ENCODE data around the gene CRY1.
"Not testable (repeated sequence)": the region's sequence is repeated elsewhere in the genome, so short reads cannot be mapped to it uniquely, and the experiment has no call there.

CRY1 gene

GRCh38 chr12:107109726-107110719 lies 16.7 kb upstream of the CRY1 start:
- H3K4me3 ChIP-seq (ENCODE audit: low read depth, low read length) = no peak overlapping the region
- TF ChIP-seq POLR2A (IDR thresholded peaks at IDR 0.05; ENCODE audit: extremely low read depth, insufficient read length) (no peak), MYC (IDR thresholded peaks at IDR 0.05; ENCODE audit: low read depth, low read length) (no peak), CTCF (IDR thresholded peaks at IDR 0.05; ENCODE audit: low read depth, low read length) (no peak)
- TF ChIP-seq, protein P1, sequence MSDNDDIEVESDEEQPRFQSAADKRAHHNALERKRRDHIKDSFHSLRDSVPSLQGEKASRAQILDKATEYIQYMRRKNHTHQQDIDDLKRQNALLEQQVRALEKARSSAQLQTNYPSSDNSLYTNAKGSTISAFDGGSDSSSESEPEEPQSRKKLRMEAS (IDR thresholded peaks at IDR 0.05; ENCODE audit: low read depth, low read length) = no peak
- DNase-seq (ENCODE audit: low read depth) = no peak

- no peak for DNase-seq (ENCODE audit: low read depth)
- H3K4me3 ChIP-seq (ENCODE audit: low read depth, low read length) = no peak overlapping the region
- no peak for TF ChIP-seq MYC (IDR thresholded peaks at IDR 0.05; ENCODE audit: low read depth, low read length)
- TF ChIP-seq, protein P1 (IDR thresholded peaks at IDR 0.05; ENCODE audit: low read depth, low read length) = no peak
- TF ChIP-seq CTCF (IDR thresholded peaks at IDR 0.05; ENCODE audit: low read depth, low read length) = no peak
- no peak for TF ChIP-seq POLR2A (IDR thresholded peaks at IDR 0.05; ENCODE audit: extremely low read depth, insufficient read length)
Observed at GRCh38 chr12:107108995-107109508, 15.7 kb upstream of the CRY1 start.

DNA sequence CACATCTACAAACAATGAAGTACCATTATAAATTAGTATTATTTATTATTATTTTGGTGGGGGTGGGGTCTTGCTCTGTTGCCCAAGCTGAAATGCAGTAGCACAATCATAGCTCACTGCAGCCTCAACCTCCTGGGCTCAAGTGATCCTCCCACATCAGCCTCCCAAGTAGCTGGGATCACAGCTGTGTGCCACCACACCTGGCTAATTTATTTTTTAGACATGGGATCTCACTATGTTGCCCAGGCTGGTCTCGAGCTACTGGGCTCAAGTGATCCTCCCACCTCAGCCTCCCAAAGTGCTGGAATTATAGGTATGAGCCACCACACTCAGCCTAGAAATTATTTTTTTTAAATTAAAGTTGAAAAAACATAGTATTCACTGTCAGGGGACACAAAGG lies 15.0 kb upstream of the CRY1 start:
- H3K4me3 ChIP-seq (ENCODE audit: low read depth, low read length); DNase-seq (ENCODE audit: low read depth): not testable (repeated sequence)

GRCh38 chr12:107107381-107107780 lies 14.0 kb upstream of the CRY1 start:
- TF ChIP-seq CTCF (IDR thresholded peaks at IDR 0.05; ENCODE audit: low read depth, low read length) = no peak
- TF ChIP-seq POLR2A (IDR thresholded peaks at IDR 0.05; ENCODE audit: extremely low read depth, insufficient read length) = no peak
- TF ChIP-seq, protein P1 (IDR thresholded peaks at IDR 0.05; ENCODE audit: low read depth, low read length) = no peak
- TF ChIP-seq MYC (IDR thresholded peaks at IDR 0.05; ENCODE audit: low read depth, low read length) = no peak

DNA sequence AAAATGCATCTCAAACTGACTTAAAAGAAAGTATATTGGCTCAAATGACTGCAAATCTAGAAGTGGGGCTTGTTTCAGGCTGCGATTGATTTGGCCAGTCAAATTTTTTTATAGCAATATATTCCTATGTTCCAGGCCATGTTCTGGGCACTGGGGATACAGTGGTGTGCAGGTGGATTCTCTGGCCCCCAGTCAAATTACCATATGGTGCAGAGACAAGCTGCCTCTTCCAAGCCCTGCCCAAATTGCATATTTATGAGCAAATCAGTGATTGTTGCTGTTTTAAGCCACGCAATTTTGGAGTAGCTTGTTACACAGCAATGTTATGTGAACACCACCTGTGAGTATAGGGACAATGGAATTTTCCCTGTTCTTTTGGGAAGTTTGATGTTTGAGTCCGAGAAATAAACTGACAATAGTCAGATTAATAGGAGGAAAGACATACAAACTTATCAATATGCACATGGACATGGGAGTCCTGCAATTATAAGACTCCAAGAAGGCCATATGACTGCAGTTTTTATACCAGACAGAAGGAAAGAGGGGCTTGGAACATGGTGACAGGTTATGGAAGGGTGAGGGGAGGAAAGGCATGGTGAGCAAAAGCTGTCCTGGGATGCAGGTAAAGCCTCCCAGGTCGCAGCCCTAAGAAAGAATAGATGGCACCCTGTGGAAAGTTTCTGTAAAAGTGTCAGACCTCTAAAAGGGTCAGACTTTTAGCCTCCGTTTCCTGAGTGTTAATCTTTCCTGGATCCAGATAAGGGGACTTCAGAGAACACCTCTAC lies 13.1 kb upstream of the CRY1 start:
- no peak for TF ChIP-seq CTCF (IDR thresholded peaks at IDR 0.05; ENCODE audit: low read depth, low read length)
- no peak for TF ChIP-seq MYC (IDR thresholded peaks at IDR 0.05; ENCODE audit: low read depth, low read length)
- TF ChIP-seq, protein P1 (IDR thresholded peaks at IDR 0.05; ENCODE audit: low read depth, low read length) = no peak
- no peak for TF ChIP-seq POLR2A (IDR thresholded peaks at IDR 0.05; ENCODE audit: extremely low read depth, insufficient read length)
- DNase-seq (ENCODE audit: low read depth) = no peak
- H3K4me3 ChIP-seq (ENCODE audit: low read depth, low read length) = no peak overlapping the region

More at GRCh38 chr12:107107381-107107780, 14.0 kb upstream of the CRY1 start:
- H3K4me3 ChIP-seq (ENCODE audit: low read depth, low read length) = no peak overlapping the region
- no peak for DNase-seq (ENCODE audit: low read depth)

- DNase-seq (ENCODE audit: low read depth) = no peak
- H3K4me3 ChIP-seq (ENCODE audit: low read depth, low read length) = no peak overlapping the region
- TF ChIP-seq, protein P1 (IDR thresholded peaks at IDR 0.05; ENCODE audit: low read depth, low read length) = no peak
- TF ChIP-seq CTCF (IDR thresholded peaks at IDR 0.05; ENCODE audit: low read depth, low read length) (no peak), MYC (IDR thresholded peaks at IDR 0.05; ENCODE audit: low read depth, low read length) (no peak), POLR2A (IDR thresholded peaks at IDR 0.05; ENCODE audit: extremely low read depth, insufficient read length) (no peak)
Observed at GRCh38 chr12:107105410-107105703, 12.0 kb upstream of the CRY1 start.

Data from NB4 (cell line).